ENCODE measurements around the gene NYNRIN. TPM values are rescaled to one million over a fixed set of nuclear protein-coding genes. Genes with fewer than 3 reads are reported as not detected.
A peak's percentile ranks its signal among the peaks of the same experiment; 100 is the strongest.

The NYNRIN gene
- total RNA-seq, 1 experiment from 2014 or later, result 0.27 TPM

- ATAC-seq (peak; percentile 73), DNase-seq (ENCODE audit: low read depth, low spot score) (peak; percentile 92)
- POLR2A ChIA-PET, result interaction anchor here (0.7 to 3.3 kb wide), 17 partner anchors 9 to 338 kb away, joined by 3 to 38 read pairs (median 4); partner anchors contain the start of genes CHMP4A, CIDEB, PCK2 and TINF2
- H3K27me3 ChIP-seq (ENCODE audit: insufficient read depth, low read length), result no peaks in the 10 kb centered on the region
- peak overlapping the region; percentile 95 for H3K9ac ChIP-seq (ENCODE audit: low read length)
- no peaks in the 10 kb centered on the region for H4K20me1 ChIP-seq (ENCODE audit: insufficient read depth)
- H2AFZ ChIP-seq (ENCODE audit: low read depth, low read length, poor library complexity, severe bottlenecking), result no peak overlapping the region
- BruUV-seq (replicated peaks), result no TSS peak
- H3K9me3 ChIP-seq (ENCODE audit: control insufficient read depth in 1 of 2, insufficient read depth in 1 of 2, low read depth in 1 of 2, low read length in 2 of 2), result no peaks in the 10 kb centered on the region
- intact Hi-C loops (cut with micrococcal nuclease), result loop anchor here (1.0 to 10.0 kb wide), 4 partner anchors 66 to 217 kb away; partner anchors contain the start of genes CHMP4A, MDP1 and TINF2
- RAD21 ChIA-PET (ENCODE audit: low non-redundant PET in 1 of 2, low total read pairs in 2 of 2, uncharacterized antibody in 2 of 2, unreplicated experiment in 2 of 2), result interaction anchor here (0.6 to 2.1 kb wide), 14 partner anchors 10 to 220 kb away, joined by 3 to 25 read pairs (median 4); partner anchors contain the start of gene DHRS1 (in 1 of the 2)
- TF ChIP-seq ELF1 (IDR thresholded peaks at IDR 0.05; ENCODE audit: borderline replicate concordance, low read depth) (no peak), CTCF (IDR thresholded peaks at IDR 0.05 in 2 of 3, conservative IDR thresholded peaks at IDR 0.05 in 1 of 3; ENCODE audit: borderline replicate concordance in 1 of 3, insufficient read depth in 1 of 3, low read depth in 2 of 3, low read length in 2 of 3) (peak; percentile 96 to 99 (median 97)), RAD21 (IDR thresholded peaks at IDR 0.05; ENCODE audit: low read depth) (peak; percentile 96)
- peaks cover 10 to 15% of the 10 kb centered on the region in 2 experiments; a peak in 3 of 4 replicates for H3K36me3 ChIP-seq (ENCODE audit: control insufficient read depth in 1 of 2, insufficient read depth in 2 of 2, low read length in 2 of 2)
- H3K4me3 ChIP-seq (replicated peaks in 1 of 2; ENCODE audit: low read depth in 1 of 2, low read length in 2 of 2), result peak overlapping the region; percentile 93 to 95; a peak in 3 of 4 replicates
- CTCF ChIA-PET, result interaction anchor here (0.6 to 4.1 kb wide), 38 partner anchors 9 to 285 kb away, joined by 3 to 162 read pairs (median 5); partner anchors contain the start of genes ADCY4, CIDEB, DHRS1 and IPO4
- H3K27ac ChIP-seq (ENCODE audit: low read depth, low read length), result peak overlapping the region; percentile 92
- H3K4me2 ChIP-seq (ENCODE audit: low read length), result peak overlapping the region; percentile 95
- peaks cover 21% of the 10 kb centered on the region for H3K79me2 ChIP-seq (ENCODE audit: insufficient read depth, low read length)
- no peaks in the 10 kb centered on the region for H3K9me2 ChIP-seq (ENCODE audit: insufficient read depth)
- peaks cover 14 to 33% of the 10 kb centered on the region in 2 experiments for H3K4me1 ChIP-seq (ENCODE audit: control insufficient read depth in 1 of 2, insufficient read depth in 2 of 2, low read length in 2 of 2)
Measured at GRCh38 chr14:24431569-24432258, 32.9 kb downstream of the NYNRIN start.

Measured in HCT116 (cell line).